HL-60 (cell line): ENCODE data around the gene EDIL3.

Source experiments
- DNase-seq, 2 experiments: peaks; one replicate each; pipeline ENCODE4 v3.0.0-alpha.2; 2010 to 2020; ENCODE audit warnings: low read depth in 1 of 2, low spot score in 1 of 2
- H3K27ac ChIP-seq: fragments of 250-450 bp; sonication (Bioruptor Pico); replicated peaks from 2 replicates; pipeline ENCODE4 v1.5.1; 2020; ENCODE audit warnings: mild to moderate bottlenecking, moderate library complexity
- H3K27me3 ChIP-seq: fragments of 250-450 bp; sonication (Bioruptor Pico); 2 replicates; pipeline ENCODE4 v1.5.1; 2021; ENCODE audit warnings: mild to moderate bottlenecking, moderate library complexity; ENCODE audit not compliant: insufficient read depth, poor library complexity, severe bottlenecking
- H3K4me3 ChIP-seq: replicated peaks from 2 replicates; pipeline ENCODE4 v1.5.1; 2011; ENCODE audit warnings: mild to moderate bottlenecking, control low read depth, low read length; ENCODE audit not compliant: insufficient read depth
- CTCF ChIP-seq: IDR thresholded peaks from one replicate; pipeline ENCODE4 v1.5.1; 2011; ENCODE audit warnings: low read length, control low read depth, inconsistent platforms; ENCODE audit not compliant: insufficient read depth
- GABPA ChIP-seq: IDR thresholded peaks from 2 replicates; pipeline ENCODE4 v1.6.1; 2012; ENCODE audit warnings: low read depth
- POLR2AphosphoS5 ChIP-seq: IDR thresholded peaks from 2 replicates; pipeline ENCODE4 v1.6.1; 2012; ENCODE audit warnings: low read depth
- SPI1 ChIP-seq: IDR thresholded peaks from 2 replicates; pipeline ENCODE4 v1.6.1; 2012; ENCODE audit warnings: low read depth, mild to moderate bottlenecking, borderline replicate concordance
- TF ChIP-seq, protein P1 (sequence below): IDR thresholded peaks from 2 replicates; pipeline ENCODE4 v1.6.1; 2012; ENCODE audit warnings: low read depth; ENCODE audit not compliant: insufficient replicate concordance

Gene EDIL3

DNA sequence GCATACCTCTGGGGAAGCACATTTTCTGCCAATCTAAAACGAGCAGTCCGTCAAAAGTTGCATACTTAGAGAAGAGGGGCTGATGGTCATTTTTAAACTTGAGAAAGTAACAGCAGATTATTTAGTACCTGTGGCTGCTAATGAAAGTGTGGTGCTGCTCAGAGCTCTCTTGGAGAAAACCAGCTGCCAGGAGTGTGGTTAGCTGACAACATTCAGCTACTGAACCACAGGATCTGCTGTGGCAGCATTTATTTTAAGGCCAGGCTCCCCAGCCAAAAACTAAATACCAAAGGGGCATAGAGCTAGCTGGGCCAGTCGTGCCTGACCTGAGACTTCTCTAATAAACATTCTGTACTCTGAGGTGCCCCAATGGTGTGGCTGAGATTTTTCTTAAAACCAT, 203.6 kb downstream of the EDIL3 start:
- no peak overlapping the region for H3K4me3 ChIP-seq
- no peak for DNase-seq
- no peaks in the 10 kb centered on the region for H3K27me3 ChIP-seq
- TF ChIP-seq, protein P1, sequence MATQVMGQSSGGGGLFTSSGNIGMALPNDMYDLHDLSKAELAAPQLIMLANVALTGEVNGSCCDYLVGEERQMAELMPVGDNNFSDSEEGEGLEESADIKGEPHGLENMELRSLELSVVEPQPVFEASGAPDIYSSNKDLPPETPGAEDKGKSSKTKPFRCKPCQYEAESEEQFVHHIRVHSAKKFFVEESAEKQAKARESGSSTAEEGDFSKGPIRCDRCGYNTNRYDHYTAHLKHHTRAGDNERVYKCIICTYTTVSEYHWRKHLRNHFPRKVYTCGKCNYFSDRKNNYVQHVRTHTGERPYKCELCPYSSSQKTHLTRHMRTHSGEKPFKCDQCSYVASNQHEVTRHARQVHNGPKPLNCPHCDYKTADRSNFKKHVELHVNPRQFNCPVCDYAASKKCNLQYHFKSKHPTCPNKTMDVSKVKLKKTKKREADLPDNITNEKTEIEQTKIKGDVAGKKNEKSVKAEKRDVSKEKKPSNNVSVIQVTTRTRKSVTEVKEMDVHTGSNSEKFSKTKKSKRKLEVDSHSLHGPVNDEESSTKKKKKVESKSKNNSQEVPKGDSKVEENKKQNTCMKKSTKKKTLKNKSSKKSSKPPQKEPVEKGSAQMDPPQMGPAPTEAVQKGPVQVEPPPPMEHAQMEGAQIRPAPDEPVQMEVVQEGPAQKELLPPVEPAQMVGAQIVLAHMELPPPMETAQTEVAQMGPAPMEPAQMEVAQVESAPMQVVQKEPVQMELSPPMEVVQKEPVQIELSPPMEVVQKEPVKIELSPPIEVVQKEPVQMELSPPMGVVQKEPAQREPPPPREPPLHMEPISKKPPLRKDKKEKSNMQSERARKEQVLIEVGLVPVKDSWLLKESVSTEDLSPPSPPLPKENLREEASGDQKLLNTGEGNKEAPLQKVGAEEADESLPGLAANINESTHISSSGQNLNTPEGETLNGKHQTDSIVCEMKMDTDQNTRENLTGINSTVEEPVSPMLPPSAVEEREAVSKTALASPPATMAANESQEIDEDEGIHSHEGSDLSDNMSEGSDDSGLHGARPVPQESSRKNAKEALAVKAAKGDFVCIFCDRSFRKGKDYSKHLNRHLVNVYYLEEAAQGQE, result no peak
- TF ChIP-seq GABPA (no peak), CTCF (no peak), SPI1 (no peak), POLR2AphosphoS5 (no peak)
- no peak overlapping the region for H3K27ac ChIP-seq

- no peak for DNase-seq
- TF ChIP-seq GABPA, result no peak
- no peak for TF ChIP-seq CTCF
- TF ChIP-seq, protein P1, result no peak
- TF ChIP-seq SPI1, result no peak
- no peak for TF ChIP-seq POLR2AphosphoS5
- Histone ChIP-seq H3K27ac (no peak overlapping the region), H3K4me3 (no peak overlapping the region), H3K27me3 (no peaks in the 10 kb centered on the region)
These were observed 215.8 kb downstream of the EDIL3 start for GRCh38 chr5:84168841-84169240.

- no peak for TF ChIP-seq POLR2AphosphoS5
- no peak for TF ChIP-seq GABPA
- TF ChIP-seq CTCF, result no peak
- TF ChIP-seq, protein P1, result no peak
- TF ChIP-seq SPI1, result no peak
- DNase-seq, result no peak
- no peak overlapping the region for H3K4me3 ChIP-seq
These were observed 221.0 kb downstream of the EDIL3 start for GRCh38 chr5:84163671-84164070.

More at GRCh38 chr5:84163671-84164070, 221.0 kb downstream of the EDIL3 start:
- no peaks in the 10 kb centered on the region for H3K27me3 ChIP-seq
- no peak overlapping the region for H3K27ac ChIP-seq
